Mammary epithelial cell (primary cell): ENCODE measurements around the gene TNS4.

ENCODE experiments used
- CTCF ChIP-seq, 2 donors: IDR thresholded peaks in 1 of 2; conservative IDR thresholded peaks in 1 of 2; 2 replicates each; pipeline ENCODE4 v1.5.1; 2011 to 2012; ENCODE audit warnings: inconsistent platforms in 2 of 2, low read length in 2 of 2, mild to moderate bottlenecking in 2 of 2, control low read depth in 1 of 2, low read depth in 1 of 2; ENCODE audit not compliant: insufficient read depth in 1 of 2; ENCODE audit errors: extremely low read depth in 1 of 2
- EZH2 ChIP-seq: IDR thresholded peaks from 2 replicates; pipeline ENCODE4 v1.6.1; 2012; ENCODE audit warnings: low read length, inconsistent platforms, borderline replicate concordance

GRCh38 chr17:40496170-40496569 lies 5.3 kb downstream of the TNS4 start:
- TF ChIP-seq CTCF (conservative IDR thresholded peaks at IDR 0.05 in 1 of 2, IDR thresholded peaks at IDR 0.05 in 1 of 2; ENCODE audit: extremely low read depth in 1 of 2, insufficient read depth in 1 of 2, low read depth in 1 of 2, low read length in 2 of 2): no peak
- TF ChIP-seq EZH2: no peak
